ENCODE results near the gene FIGN. TPM values are rescaled to one million over a fixed set of nuclear protein-coding genes. Genes with fewer than 3 reads are reported as not detected.

Gene FIGN
- total and polyA plus RNA-seq, 12 donors: 1.1 to 10.8 (median 5.2) TPM

- intact Hi-C loops (cut with DNase I): no loop called here
- H3K27ac ChIP-seq: no peak overlapping the region
Observed at GRCh38 chr2:163604941-163605555, 130.8 kb downstream of the FIGN start.

GRCh38 chr2:163602196-163602595, 133.6 kb downstream of the FIGN start:
- no peak for DNase-seq
- intact Hi-C loops (cut with DNase I): no loop called here
- H3K27ac ChIP-seq: no peak overlapping the region
- H3K4me1 ChIP-seq (replicated peaks in 1 of 2): no peaks in the 10 kb centered on the region
- 70 to 78% (median 74%) methylated on average over 3 of the region's 3 CpGs for WGBS, 4 donors
- no peaks in the 10 kb centered on the region for H3K36me3 ChIP-seq (replicated peaks in 1 of 2)
- no peaks in the 10 kb centered on the region for H3K9me3 ChIP-seq (replicated peaks in 1 of 3)
- no peak overlapping the region for H3K4me3 ChIP-seq
- no peak for TF ChIP-seq POLR2A (IDR thresholded peaks at IDR 0.05)
- TF ChIP-seq CTCF (IDR thresholded peaks at IDR 0.05): no peak
- H3K27me3 ChIP-seq: no peaks in the 10 kb centered on the region

More at GRCh38 chr2:163604941-163605555, 130.8 kb downstream of the FIGN start:
- Histone ChIP-seq H3K27me3 (no peaks in the 10 kb centered on the region), H3K36me3 (replicated peaks in 1 of 2) (no peaks in the 10 kb centered on the region), H3K4me1 (replicated peaks in 1 of 2) (no peaks in the 10 kb centered on the region), H3K4me3 (no peak overlapping the region), H3K9me3 (replicated peaks in 1 of 3) (no peaks in the 10 kb centered on the region)
- TF ChIP-seq CTCF (IDR thresholded peaks at IDR 0.05): no peak
- TF ChIP-seq POLR2A (IDR thresholded peaks at IDR 0.05): no peak
- DNase-seq: no peak
- 90 to 93% (median 91%) methylated on average over 4 of the region's 4 CpGs for WGBS, 4 donors

GRCh38 chr2:163601377-163601776, 134.4 kb downstream of the FIGN start:
- Histone ChIP-seq H3K4me1 (replicated peaks in 1 of 2) (no peaks in the 10 kb centered on the region), H3K27ac (no peak overlapping the region), H3K4me3 (no peak overlapping the region), H3K27me3 (no peaks in the 10 kb centered on the region), H3K9me3 (replicated peaks in 1 of 3) (no peaks in the 10 kb centered on the region), H3K36me3 (replicated peaks in 1 of 2) (no peaks in the 10 kb centered on the region)
- WGBS, 4 donors: 83 to 89% (median 87%) methylated on average over 7 of the region's 7 CpGs
- intact Hi-C loops (cut with DNase I): no loop called here
- TF ChIP-seq CTCF (IDR thresholded peaks at IDR 0.05) (no peak), POLR2A (IDR thresholded peaks at IDR 0.05) (no peak)
- no peak for DNase-seq

GRCh38 chr2:163600801-163601200, 135.0 kb downstream of the FIGN start:
- DNase-seq: no peak
- Histone ChIP-seq H3K4me1 (replicated peaks in 1 of 2) (no peaks in the 10 kb centered on the region), H3K27ac (no peak overlapping the region), H3K27me3 (no peaks in the 10 kb centered on the region), H3K9me3 (replicated peaks in 1 of 3) (no peaks in the 10 kb centered on the region), H3K36me3 (replicated peaks in 1 of 2) (no peaks in the 10 kb centered on the region), H3K4me3 (no peak overlapping the region)
- no peak for TF ChIP-seq POLR2A (IDR thresholded peaks at IDR 0.05)
- TF ChIP-seq CTCF (IDR thresholded peaks at IDR 0.05): no peak
- WGBS, 4 donors: 90 to 93% (median 92%) methylated on average over 3 of the region's 3 CpGs
- intact Hi-C loops (cut with DNase I): no loop called here
